BJ (cell line): ENCODE measurements around the gene IFIT2. TPM values are rescaled to one million over a fixed set of nuclear protein-coding genes. Genes with fewer than 3 reads are reported as not detected.

Source experiments
- CTCF ChIA-PET: fragments of 350-600 bp; formaldehyde crosslinking; extraction: SDS; loops from one replicate; lab custom pipeline; 2021; ENCODE audit warnings: antibody characterized with exemption, inconsistent platforms; lab: Yijun Ruan, JAX
- POLR2A ChIA-PET: fragments of 300-600 bp; sonication (Branson Sonifier 250); formaldehyde crosslinking; extraction: SDS; loops from one replicate; lab custom pipeline; 2021; ENCODE audit warnings: antibody characterized with exemption; lab: Charles Lee
- DNase-seq: peaks from one replicate; pipeline ENCODE4 v3.0.0-alpha.2; 2011; ENCODE audit warnings: low read depth
- H3K27me3 ChIP-seq: 2 replicates; pipeline ENCODE4 v1.6.0; 2011; ENCODE audit warnings: low read length; ENCODE audit not compliant: control insufficient read depth, insufficient read depth
- H3K36me3 ChIP-seq: 2 replicates; pipeline ENCODE4 v1.5.1; 2011; ENCODE audit warnings: low read length; ENCODE audit not compliant: control insufficient read depth, insufficient read depth
- H3K4me3 ChIP-seq: 2 replicates; pipeline ENCODE4 v1.5.1; 2011; ENCODE audit warnings: low read depth, mild to moderate bottlenecking, control low read depth, low read length
- polyA plus RNA-seq: library from polyadenylated mRNA; depleted of rRNA; stranded (reverse); fragments of >200 nt; gene quantifications from 2 replicates; pipeline ENCODE4 v1.2.3, GENCODE V29; 2011
- TF ChIP-seq, protein P1 (sequence below): IDR thresholded peaks from 2 replicates; pipeline ENCODE4 v1.5.1; 2011; ENCODE audit warnings: low read depth, mild to moderate bottlenecking, control low read depth, inconsistent platforms, low read length, moderate library complexity; ENCODE audit not compliant: insufficient read depth

Gene IFIT2
- polyA plus RNA-seq, 1 experiment: 6.2 TPM

DNA sequence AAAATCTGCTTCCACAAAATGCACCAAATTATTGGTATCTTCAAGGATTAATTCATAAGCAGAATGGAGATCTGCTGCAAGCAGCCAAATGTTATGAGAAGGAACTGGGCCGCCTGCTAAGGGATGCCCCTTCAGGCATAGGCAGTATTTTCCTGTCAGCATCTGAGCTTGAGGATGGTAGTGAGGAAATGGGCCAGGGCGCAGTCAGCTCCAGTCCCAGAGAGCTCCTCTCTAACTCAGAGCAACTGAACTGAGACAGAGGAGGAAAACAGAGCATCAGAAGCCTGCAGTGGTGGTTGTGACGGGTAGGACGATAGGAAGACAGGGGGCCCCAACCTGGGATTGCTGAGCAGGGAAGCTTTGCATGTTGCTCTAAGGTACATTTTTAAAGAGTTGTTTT lies 38.0 kb downstream of the IFIT2 start:
- TF ChIP-seq, protein P1, sequence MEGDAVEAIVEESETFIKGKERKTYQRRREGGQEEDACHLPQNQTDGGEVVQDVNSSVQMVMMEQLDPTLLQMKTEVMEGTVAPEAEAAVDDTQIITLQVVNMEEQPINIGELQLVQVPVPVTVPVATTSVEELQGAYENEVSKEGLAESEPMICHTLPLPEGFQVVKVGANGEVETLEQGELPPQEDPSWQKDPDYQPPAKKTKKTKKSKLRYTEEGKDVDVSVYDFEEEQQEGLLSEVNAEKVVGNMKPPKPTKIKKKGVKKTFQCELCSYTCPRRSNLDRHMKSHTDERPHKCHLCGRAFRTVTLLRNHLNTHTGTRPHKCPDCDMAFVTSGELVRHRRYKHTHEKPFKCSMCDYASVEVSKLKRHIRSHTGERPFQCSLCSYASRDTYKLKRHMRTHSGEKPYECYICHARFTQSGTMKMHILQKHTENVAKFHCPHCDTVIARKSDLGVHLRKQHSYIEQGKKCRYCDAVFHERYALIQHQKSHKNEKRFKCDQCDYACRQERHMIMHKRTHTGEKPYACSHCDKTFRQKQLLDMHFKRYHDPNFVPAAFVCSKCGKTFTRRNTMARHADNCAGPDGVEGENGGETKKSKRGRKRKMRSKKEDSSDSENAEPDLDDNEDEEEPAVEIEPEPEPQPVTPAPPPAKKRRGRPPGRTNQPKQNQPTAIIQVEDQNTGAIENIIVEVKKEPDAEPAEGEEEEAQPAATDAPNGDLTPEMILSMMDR: no peak
- Histone ChIP-seq H3K27me3 (no peaks in the 10 kb centered on the region), H3K4me3 (no peak overlapping the region), H3K36me3 (peaks cover 6% of the 10 kb centered on the region)
- ChIA-PET POLR2A (no interaction called here), CTCF (no interaction called here)
- DNase-seq: no peak

DNA sequence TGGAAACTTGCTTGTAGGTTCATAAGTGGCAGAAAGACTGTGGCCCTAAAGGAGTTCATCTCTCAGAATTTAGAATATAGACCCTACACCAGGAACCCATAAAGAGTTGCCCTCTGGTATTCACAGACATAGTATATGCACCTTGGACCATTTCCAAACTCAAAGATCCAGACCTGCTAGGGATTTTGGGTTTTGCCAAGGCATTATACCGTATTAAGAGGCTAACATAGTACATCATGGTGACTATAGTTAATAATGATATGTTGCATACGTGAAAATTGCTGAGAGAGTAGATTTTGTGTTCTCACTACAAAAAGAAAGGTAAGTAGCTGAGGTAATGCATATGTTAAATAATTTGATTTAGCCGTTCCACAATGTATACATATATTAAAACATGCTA lies 39.8 kb downstream of the IFIT2 start:
- no peak for DNase-seq
- no peaks in the 10 kb centered on the region for H3K27me3 ChIP-seq
- ChIA-PET CTCF (no interaction called here), POLR2A (no interaction called here)
- H3K4me3 ChIP-seq: no peak overlapping the region
- H3K36me3 ChIP-seq: peaks cover 6% of the 10 kb centered on the region
- TF ChIP-seq, protein P1: no peak

DNA sequence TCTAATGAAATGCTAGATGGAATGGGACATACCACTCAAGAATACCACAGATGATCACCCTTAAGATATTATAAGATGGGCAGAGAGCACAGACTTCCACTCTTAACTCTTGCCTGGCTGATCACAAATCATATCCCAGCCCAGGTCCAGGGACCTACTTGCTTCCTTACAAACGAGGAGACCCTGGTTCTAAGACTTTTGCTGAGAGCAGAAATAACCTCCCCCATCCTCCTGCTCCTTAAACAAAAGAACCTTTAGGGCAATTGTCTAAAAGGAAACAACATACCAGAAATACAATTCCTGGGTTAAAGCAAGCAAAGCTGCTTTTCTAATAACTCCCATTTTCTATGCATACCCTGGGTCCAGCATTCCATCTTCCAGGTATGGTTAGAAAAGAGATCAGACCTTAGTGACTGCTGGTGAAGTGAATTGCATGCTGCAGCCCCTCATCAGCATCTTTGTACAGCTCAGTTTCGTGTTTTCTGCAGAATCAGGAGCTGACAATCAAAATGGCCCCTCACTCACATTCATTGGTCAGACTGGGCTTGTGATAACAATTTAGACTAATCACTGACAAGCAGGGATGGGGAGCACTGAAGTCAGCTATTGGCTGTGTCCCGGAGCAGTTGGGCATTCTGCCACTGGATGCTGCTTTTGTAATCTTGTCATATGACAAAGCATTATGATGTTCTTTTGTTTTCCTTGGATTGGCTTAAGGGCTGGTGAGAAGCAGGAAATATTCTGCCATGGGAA lies 40.5 kb downstream of the IFIT2 start:
- TF ChIP-seq, protein P1: no peak
- Histone ChIP-seq H3K27me3 (no peaks in the 10 kb centered on the region), H3K36me3 (peaks cover 6% of the 10 kb centered on the region), H3K4me3 (no peak overlapping the region)
- POLR2A ChIA-PET: no interaction called here
- DNase-seq: peak; percentile 19
- CTCF ChIA-PET: no interaction called here

DNA sequence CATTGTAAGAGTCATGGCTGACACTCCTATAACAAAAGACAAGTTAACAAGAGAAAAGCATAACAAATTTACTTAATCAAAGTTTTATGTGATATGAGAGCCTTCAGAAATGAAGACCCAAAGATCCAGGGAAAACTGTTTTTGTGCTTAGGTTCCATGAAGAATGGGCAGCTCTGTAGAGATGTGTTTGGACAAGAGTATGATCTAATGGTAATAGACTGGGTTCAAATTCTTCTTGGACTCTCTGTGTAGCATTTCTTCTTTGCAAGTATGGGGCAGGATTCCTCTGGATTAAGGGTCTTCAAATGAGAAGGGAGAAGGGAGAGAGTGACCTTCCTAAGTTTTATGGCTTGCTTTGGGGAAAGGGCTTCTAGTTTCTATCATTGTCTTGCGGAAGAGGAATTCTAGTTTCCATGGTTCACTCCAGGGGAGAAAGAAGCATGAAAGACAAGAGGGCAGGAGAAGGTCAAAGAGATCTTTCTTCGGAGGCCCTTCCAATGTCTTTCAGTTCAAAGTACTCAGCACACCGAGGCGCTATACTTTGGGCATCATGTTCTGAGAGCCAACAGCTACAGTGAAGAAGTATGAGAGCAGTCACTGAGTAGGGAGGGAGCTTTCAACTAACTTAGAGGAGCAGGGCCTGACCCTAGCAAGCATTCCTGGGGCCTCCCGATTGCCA lies 41.4 kb downstream of the IFIT2 start:
- peaks cover 5% of the 10 kb centered on the region for H3K36me3 ChIP-seq
- ChIA-PET CTCF (no interaction called here), POLR2A (no interaction called here)
- TF ChIP-seq, protein P1: no peak
- H3K4me3 ChIP-seq: no peak overlapping the region
- H3K27me3 ChIP-seq: no peaks in the 10 kb centered on the region
- DNase-seq: no peak

DNA sequence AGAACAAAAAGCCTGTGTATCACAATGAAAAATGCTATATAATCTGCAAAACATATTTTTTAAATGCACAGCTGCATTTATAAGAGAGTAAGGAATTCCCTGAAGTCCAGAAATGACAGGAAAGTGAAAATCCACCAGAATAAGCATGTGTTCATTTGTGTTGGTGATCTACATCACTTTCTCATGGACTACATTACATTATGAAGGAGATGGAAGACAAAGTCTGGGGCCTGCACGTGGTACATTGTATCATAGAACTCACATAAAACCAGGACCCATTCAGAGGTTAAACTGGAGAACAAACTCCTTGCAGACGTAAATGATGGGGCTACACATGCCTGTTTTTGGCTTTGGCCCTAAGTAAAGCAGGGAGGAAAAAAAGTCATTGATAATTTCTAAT lies 42.3 kb downstream of the IFIT2 start:
- CTCF ChIA-PET: no interaction called here
- POLR2A ChIA-PET: no interaction called here
- H3K4me3 ChIP-seq: no peak overlapping the region

More for the DNA sequence above, 42.3 kb downstream of the IFIT2 start:
- DNase-seq: no peak
- TF ChIP-seq, protein P1: no peak
- Histone ChIP-seq H3K27me3 (no peaks in the 10 kb centered on the region), H3K36me3 (peaks cover 5% of the 10 kb centered on the region)
